HG02642 (cell line): ENCODE data around the gene NEO1.

Source experiments
- ATAC-seq: cut with Tn5 transposase; IDR thresholded peaks from one replicate; pipeline ENCODE4 v1.9.1; 2021; ENCODE audit warnings: mild to moderate bottlenecking; ENCODE audit not compliant: unreplicated experiment, poor library complexity

NEO1 gene

GRCh38 chr15:73341886-73342600 is 289.8 kb downstream of the NEO1 start:
- ATAC-seq = no peak

DNA sequence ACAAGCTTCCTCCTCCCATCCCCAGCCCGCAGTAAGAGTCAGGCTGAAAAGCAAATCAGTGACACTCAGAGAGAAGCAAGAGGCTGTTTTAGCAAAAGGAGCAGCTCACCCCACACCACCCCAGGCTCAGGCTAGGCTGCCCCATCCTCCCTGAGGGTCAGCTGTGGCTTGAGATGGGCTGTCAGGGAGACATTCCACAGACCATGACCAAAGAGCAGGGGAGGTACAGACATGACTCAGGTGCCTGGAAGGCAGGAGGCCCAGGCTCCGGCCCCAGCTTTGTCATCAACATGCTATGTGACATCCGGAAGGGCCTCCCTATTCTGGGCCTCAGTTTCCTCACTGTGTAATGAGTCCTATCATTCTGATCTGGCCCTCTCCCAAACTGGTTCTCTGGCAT is 291.8 kb downstream of the NEO1 start:
- ATAC-seq = no peak

DNA sequence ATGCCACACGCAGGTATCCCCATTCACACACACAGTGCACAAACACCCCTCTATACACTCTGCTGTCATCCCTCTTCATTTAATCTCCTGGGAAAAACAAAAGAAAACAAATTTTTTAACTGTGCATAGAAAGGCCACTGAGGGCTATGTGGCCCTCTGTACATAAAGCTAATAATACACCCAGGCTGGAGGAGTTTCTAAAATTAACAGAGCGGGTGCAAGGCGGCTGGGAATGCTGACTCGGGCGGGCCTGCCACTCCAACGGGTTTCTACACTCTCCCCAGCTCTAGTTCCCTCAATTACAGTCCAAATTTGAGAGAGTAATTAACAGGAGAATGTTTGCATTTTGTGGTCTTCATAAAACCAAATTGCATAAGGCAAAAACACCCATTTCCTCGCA is 293.4 kb downstream of the NEO1 start:
- no peak for ATAC-seq

DNA sequence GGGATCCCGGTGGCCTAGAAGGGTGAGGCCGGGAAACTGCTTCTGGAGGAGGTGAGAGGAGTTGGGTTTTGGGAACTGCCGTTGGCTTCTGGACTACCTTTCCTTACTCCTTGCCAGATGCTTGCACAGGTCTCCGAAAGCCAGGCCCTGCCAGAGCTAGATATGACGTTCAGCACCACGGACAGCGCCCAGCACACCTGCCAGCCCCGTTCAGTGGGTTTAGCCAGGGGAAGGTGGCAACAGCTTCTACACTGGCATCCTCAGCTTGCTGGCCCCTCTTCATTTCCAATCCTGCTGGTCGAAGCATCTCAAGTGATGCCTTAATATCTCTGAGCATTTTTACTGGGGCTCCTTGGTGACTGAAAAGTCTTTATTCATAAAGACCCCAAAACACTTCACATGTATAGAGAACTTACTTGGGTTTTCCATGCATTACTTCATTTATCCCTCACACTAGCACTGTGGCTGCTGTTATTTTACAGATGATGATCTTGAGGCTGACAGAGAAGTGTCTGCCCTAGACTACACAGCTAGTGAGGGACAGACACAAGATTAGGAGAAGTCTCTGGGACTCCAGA is 294.6 kb downstream of the NEO1 start:
- ATAC-seq = no peak

GRCh38 chr15:73349191-73349590 is 296.9 kb downstream of the NEO1 start:
- no peak for ATAC-seq

DNA sequence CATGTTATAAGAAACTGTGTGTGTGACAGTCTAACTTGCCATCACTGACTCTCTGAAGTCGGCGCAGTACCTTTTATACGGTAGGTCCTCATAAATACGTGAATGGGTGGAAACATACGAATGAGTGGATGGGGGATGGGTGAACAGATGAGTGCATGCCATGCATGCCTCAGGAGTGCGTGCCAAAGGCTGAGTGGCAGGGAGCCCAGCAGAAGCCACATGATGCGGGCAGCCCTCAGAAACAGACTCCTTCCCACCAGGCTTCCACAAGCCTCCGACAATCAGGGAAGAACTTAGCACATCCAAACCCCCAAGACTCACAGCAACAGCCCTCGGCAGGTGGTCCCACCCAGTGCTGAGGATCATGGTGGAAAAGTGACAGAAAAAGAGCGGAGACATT is 299.8 kb downstream of the NEO1 start:
- ATAC-seq = no peak

GRCh38 chr15:73353734-73354133 is 301.5 kb downstream of the NEO1 start:
- no peak for ATAC-seq

DNA sequence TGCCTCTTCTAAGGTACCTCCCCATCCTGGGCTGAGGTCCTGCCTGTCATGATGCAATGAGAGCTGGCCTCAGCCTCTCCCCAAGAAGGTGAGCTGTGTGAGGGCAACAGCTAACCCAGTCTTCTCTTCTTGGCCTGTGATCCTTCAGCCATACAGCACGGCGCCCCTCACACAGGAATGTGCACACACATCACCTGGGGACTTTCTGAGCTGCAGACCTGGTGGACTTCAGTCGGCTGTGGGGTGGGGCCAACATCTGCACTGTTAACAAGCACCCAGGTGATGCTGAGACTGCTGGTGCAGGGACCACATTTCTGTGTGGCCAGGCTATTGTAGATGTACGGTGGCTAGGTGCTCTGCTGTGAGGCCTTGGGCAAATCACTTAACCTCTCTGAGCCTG is 302.0 kb downstream of the NEO1 start:
- no peak for ATAC-seq
